Panc1 (cell line): Measurements from ENCODE around the gene SAMHD1. TPM values are rescaled to one million over a fixed set of nuclear protein-coding genes. Genes with fewer than 3 reads are reported as not detected.

Source experiments
- ATAC-seq: fragments of 200-7000 bp; cut with Tn5 transposase; 2 replicates; pipeline ENCODE4 v1.9.1; 2020; ENCODE audit warnings: mild to moderate bottlenecking, moderate library complexity
- BruUV-seq: library from RNA; stranded (reverse); fragments of 400-500 nt; replicated peaks from 2 replicates; lab custom pipeline; 2021; lab: Mats Ljungman, UMichigan
- CTCF ChIA-PET: fragments of 300-600 bp; sonication (Branson Sonifier 250); formaldehyde crosslinking; loops from one replicate; lab custom pipeline; 2022; ENCODE audit warnings: antibody characterized with exemption; lab: Charles Lee
- POLR2A ChIA-PET: fragments of 300-600 bp; sonication (Branson Sonifier 250); formaldehyde crosslinking; loops from one replicate; lab custom pipeline; 2022; ENCODE audit warnings: antibody characterized with exemption; lab: Charles Lee
- DNase-seq: peaks from one replicate; pipeline ENCODE4 v3.0.0-alpha.2; 2010; ENCODE audit warnings: low read depth, low spot score
- H3K27ac ChIP-seq: 2 replicates; pipeline ENCODE4 v1.5.1; 2011; ENCODE audit warnings: mild to moderate bottlenecking, low read length, inconsistent platforms
- H3K27me3 ChIP-seq: fragments of 200-500 bp; sonication (Bioruptor generic); 2 replicates; pipeline ENCODE4 v1.6.0; 2014; ENCODE audit warnings: low read length, inconsistent platforms; ENCODE audit not compliant: control insufficient read depth, insufficient read depth
- H3K36me3 ChIP-seq: fragments of 200-500 bp; sonication (Bioruptor generic); 2 replicates; pipeline ENCODE4 v1.5.1; 2014; ENCODE audit warnings: inconsistent platforms, mild to moderate bottlenecking, low read length, moderate library complexity; ENCODE audit not compliant: control insufficient read depth, insufficient read depth
- H3K4me1 ChIP-seq: 2 replicates; pipeline ENCODE4 v1.5.1; 2011; ENCODE audit warnings: inconsistent platforms, mild to moderate bottlenecking, low read length, moderate library complexity; ENCODE audit not compliant: control insufficient read depth, insufficient read depth
- H3K4me3 ChIP-seq, 2 experiments: 2 replicates each; pipeline ENCODE4 v1.5.1; 2011 to 2012; ENCODE audit warnings: low read depth in 2 of 2, low read length in 2 of 2, mild to moderate bottlenecking in 2 of 2, inconsistent platforms in 1 of 2, moderate library complexity in 1 of 2
- H3K9me3 ChIP-seq: fragments of 200-500 bp; sonication (Bioruptor generic); 2 replicates; pipeline ENCODE4 v1.5.1; 2014; ENCODE audit warnings: low read depth, mild to moderate bottlenecking, inconsistent platforms, low read length, moderate library complexity; ENCODE audit not compliant: control insufficient read depth, insufficient read depth
- POLR2AphosphoS5 ChIP-seq: IDR thresholded peaks from 2 replicates; pipeline ENCODE4 v1.6.1; 2012; ENCODE audit warnings: mild to moderate bottlenecking, low read depth, low read length, moderate library complexity
- SIN3A ChIP-seq: IDR thresholded peaks from 2 replicates; pipeline ENCODE4 v1.6.1; 2012; ENCODE audit warnings: low read depth, mild to moderate bottlenecking, low read length, moderate library complexity, borderline replicate concordance; ENCODE audit not compliant: insufficient read depth
- TCF7L2 ChIP-seq: IDR thresholded peaks from 2 replicates; pipeline ENCODE4 v1.6.1; 2011; ENCODE audit warnings: mild to moderate bottlenecking, low read depth, low read length, inconsistent platforms
- in situ Hi-C: cut with HindIII; loops from 2 replicates; pipeline ENCODE4 v1.10.0; 2016; ENCODE audit warnings: low sequenced_read_pairs, low pct_unique_long_range_greater_than_20kb
- intact Hi-C: fragments of 100-400 bp; cut with micrococcal nuclease; formaldehyde crosslinking; loops from one replicate; pipeline ENCODE4 v1.10.0; 2022; ENCODE audit not compliant: unreplicated experiment
- total RNA-seq: library from RNA; stranded (reverse); gene quantifications from one replicate; pipeline ENCODE4 v1.2.1, GENCODE V29; 2021; ENCODE audit not compliant: unreplicated experiment
- TF ChIP-seq, protein P1 (sequence below): fragments of 450-650 bp; IDR thresholded peaks from 2 replicates; pipeline ENCODE4 v1.5.1; 2017; ENCODE audit warnings: mild to moderate bottlenecking
- TF ChIP-seq, protein P2 (sequence below), 2 experiments: IDR thresholded peaks; 2 replicates each; pipeline ENCODE4 v1.6.1; 2011 to 2012; ENCODE audit warnings: low read depth in 2 of 2, control low read depth in 1 of 2, low read length in 1 of 2, mild to moderate bottlenecking in 1 of 2, moderate library complexity in 1 of 2; ENCODE audit not compliant: insufficient read depth in 1 of 2

SAMHD1 gene
- total RNA-seq, 1 experiment from 2014 or later: 16.8 TPM

DNA sequence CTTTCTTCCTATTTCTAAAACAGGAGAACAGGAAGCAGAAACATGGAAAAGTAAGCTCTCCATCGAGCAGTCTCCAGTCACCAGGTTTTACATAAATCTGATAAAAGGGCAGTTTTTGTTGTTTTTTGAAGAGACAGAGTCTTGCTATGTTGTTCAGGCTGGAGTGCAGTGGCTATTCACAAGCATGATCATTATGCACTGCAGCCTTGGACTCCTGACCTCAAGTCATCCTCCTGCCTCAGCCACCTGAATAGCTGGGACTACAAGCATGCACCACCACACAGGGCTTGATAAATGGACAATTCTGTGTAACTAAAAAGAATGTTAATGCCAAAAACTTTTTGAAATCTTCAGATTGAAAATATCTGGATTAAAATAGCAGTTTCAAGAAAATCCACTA, 23.8 kb downstream of the SAMHD1 start:
- ChIA-PET CTCF (no interaction called here), POLR2A (no interaction called here)

DNA sequence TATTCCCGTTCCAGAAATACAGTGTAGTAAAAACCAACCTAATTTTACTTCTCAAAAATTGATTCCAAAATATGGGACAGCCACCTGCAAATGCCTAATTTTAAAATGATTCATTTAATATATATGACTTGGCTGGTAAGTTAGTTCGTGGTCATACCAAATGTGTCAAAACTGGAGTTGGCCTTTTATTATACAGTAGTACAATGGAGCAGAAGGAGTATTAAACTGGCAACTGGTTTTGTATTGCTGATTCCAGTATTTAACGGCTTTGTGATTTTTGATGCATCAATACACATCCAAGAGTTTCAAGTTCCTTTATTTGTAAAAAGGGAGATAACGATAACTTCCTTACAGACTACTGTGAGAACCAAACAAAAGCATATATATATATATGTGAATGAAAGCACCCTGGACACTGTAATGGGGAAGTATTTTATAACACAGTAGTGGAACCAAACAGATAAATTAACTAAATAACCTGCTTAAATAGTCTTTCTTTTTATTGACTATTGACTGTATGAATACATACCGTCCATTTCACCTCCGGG, 24.8 kb downstream of the SAMHD1 start:
- no peak for DNase-seq
- Histone ChIP-seq H3K36me3 (no peaks in the 10 kb centered on the region), H3K4me3 (no peak overlapping the region), H3K9me3 (no peaks in the 10 kb centered on the region), H3K27me3 (no peaks in the 10 kb centered on the region), H3K4me1 (no peaks in the 10 kb centered on the region), H3K27ac (no peak overlapping the region)
- intact Hi-C loops: no loop called here
- in situ Hi-C loops: no loop called here
- CTCF ChIA-PET: no interaction called here
- TF ChIP-seq, protein P1, sequence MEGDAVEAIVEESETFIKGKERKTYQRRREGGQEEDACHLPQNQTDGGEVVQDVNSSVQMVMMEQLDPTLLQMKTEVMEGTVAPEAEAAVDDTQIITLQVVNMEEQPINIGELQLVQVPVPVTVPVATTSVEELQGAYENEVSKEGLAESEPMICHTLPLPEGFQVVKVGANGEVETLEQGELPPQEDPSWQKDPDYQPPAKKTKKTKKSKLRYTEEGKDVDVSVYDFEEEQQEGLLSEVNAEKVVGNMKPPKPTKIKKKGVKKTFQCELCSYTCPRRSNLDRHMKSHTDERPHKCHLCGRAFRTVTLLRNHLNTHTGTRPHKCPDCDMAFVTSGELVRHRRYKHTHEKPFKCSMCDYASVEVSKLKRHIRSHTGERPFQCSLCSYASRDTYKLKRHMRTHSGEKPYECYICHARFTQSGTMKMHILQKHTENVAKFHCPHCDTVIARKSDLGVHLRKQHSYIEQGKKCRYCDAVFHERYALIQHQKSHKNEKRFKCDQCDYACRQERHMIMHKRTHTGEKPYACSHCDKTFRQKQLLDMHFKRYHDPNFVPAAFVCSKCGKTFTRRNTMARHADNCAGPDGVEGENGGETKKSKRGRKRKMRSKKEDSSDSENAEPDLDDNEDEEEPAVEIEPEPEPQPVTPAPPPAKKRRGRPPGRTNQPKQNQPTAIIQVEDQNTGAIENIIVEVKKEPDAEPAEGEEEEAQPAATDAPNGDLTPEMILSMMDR: no peak
- no peak for TF ChIP-seq SIN3A
- no peak for TF ChIP-seq POLR2AphosphoS5
- no peak for TF ChIP-seq TCF7L2
- TF ChIP-seq, protein P2, sequence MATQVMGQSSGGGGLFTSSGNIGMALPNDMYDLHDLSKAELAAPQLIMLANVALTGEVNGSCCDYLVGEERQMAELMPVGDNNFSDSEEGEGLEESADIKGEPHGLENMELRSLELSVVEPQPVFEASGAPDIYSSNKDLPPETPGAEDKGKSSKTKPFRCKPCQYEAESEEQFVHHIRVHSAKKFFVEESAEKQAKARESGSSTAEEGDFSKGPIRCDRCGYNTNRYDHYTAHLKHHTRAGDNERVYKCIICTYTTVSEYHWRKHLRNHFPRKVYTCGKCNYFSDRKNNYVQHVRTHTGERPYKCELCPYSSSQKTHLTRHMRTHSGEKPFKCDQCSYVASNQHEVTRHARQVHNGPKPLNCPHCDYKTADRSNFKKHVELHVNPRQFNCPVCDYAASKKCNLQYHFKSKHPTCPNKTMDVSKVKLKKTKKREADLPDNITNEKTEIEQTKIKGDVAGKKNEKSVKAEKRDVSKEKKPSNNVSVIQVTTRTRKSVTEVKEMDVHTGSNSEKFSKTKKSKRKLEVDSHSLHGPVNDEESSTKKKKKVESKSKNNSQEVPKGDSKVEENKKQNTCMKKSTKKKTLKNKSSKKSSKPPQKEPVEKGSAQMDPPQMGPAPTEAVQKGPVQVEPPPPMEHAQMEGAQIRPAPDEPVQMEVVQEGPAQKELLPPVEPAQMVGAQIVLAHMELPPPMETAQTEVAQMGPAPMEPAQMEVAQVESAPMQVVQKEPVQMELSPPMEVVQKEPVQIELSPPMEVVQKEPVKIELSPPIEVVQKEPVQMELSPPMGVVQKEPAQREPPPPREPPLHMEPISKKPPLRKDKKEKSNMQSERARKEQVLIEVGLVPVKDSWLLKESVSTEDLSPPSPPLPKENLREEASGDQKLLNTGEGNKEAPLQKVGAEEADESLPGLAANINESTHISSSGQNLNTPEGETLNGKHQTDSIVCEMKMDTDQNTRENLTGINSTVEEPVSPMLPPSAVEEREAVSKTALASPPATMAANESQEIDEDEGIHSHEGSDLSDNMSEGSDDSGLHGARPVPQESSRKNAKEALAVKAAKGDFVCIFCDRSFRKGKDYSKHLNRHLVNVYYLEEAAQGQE (IDR thresholded peaks at IDR 0.05; ENCODE audit: insufficient read depth in 1 of 2, low read depth in 2 of 2, low read length in 1 of 2): no peak
- BruUV-seq: no TSS peak
- POLR2A ChIA-PET: no interaction called here
- ATAC-seq: no peak

More for the DNA sequence above, 23.8 kb downstream of the SAMHD1 start:
- Histone ChIP-seq H3K27me3 (no peaks in the 10 kb centered on the region), H3K27ac (no peak overlapping the region), H3K4me3 (no peak overlapping the region), H3K9me3 (no peaks in the 10 kb centered on the region), H3K4me1 (no peaks in the 10 kb centered on the region), H3K36me3 (no peaks in the 10 kb centered on the region)
- TF ChIP-seq SIN3A: no peak
- TF ChIP-seq TCF7L2: no peak
- no peak for TF ChIP-seq POLR2AphosphoS5
- TF ChIP-seq, protein P2 (IDR thresholded peaks at IDR 0.05; ENCODE audit: insufficient read depth in 1 of 2, low read depth in 2 of 2, low read length in 1 of 2): no peak
- TF ChIP-seq, protein P1: no peak
- ATAC-seq (no peak), DNase-seq (no peak)
- intact Hi-C loops: no loop called here
- in situ Hi-C loops: no loop called here
- no TSS peak for BruUV-seq
